ENCODE data around the gene OIP5. TPM values are rescaled to one million over a fixed set of nuclear protein-coding genes. Genes with fewer than 3 reads are reported as not detected.
"Not testable (repeated sequence)": the region's sequence is repeated elsewhere in the genome, so short reads cannot be mapped to it uniquely, and the experiment has no call there.

OIP5 gene
- total and polyA plus RNA-seq, 5 donors from 2014 or later, result 0.94 to 5.0 (median 1.4) TPM

DNA sequence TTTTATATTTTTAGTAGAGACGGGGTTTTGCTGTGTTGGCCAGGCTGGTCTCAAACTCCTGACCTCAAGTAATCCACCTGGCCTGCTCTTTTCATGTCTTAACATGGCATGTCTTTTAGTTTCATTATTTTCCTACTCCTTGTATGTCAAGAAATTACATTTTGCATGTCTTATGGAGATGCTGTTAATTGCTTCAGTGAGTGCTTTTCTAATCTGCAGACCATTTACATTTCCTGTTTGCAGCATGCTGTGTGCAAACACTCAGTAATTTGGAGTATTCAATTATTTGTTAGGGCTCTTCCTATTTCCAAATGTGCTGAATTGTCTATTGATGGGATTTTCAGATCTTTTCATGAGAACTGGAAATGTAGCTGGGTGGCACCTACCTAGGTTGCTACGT lies 31.3 kb downstream of the OIP5 start:
- H3K4me3 ChIP-seq (ENCODE audit: low read depth, low read length); DNase-seq; H3K4me3 Mint-ChIP-seq; H3K4me1 ChIP-seq (ENCODE audit: control insufficient read depth, insufficient read depth, low read length, poor library complexity, severe bottlenecking); ATAC-seq (ENCODE audit: low read depth in 2 of 2); H3K27me3 Mint-ChIP-seq; H3K9me3 Mint-ChIP-seq; H3K27me3 ChIP-seq (ENCODE audit: control insufficient read depth, insufficient read depth, low read length); H3K36me3 Mint-ChIP-seq; H3K9me3 ChIP-seq (ENCODE audit: control insufficient read depth in 2 of 2, low read length in 2 of 2); H3K27ac ChIP-seq (ENCODE audit: insufficient read depth, low read length, poor library complexity, severe bottlenecking): not testable (repeated sequence)
- peaks cover 34% of the 10 kb centered on the region for H3K36me3 ChIP-seq (ENCODE audit: control insufficient read depth, insufficient read depth, low read length)
- Mint-ChIP-seq H3K27ac (peak overlapping the region in 1 of 3 donors; percentile 81), H3K4me1 (peaks cover 10 to 35% (median 26%) of the 10 kb centered on the region in 4 donors)

DNA sequence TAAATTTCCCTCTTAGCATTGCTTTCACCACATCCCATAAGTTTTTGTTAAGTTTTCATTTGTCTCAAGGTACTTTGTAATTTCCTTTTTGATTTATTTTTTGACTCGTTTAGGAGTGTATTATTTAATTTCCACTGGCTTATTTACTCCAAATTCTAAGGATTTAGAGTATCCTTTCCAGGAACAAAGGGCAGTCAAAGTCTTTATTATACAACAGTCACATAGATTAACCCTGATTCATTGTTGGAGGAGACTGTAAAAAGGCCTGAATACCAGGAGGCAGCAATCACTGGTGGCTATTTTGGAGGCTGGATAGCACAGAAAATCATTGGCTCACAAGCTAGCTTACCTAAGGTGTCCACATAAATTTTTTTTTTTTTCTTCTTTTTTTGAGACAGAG lies 39.9 kb downstream of the OIP5 start:
- H3K4me1 ChIP-seq (ENCODE audit: control insufficient read depth, insufficient read depth, low read length, poor library complexity, severe bottlenecking), result peaks cover 14% of the 10 kb centered on the region
- ATAC-seq (ENCODE audit: low read depth in 2 of 2) (no peak), DNase-seq (no peak)
- H3K27me3 ChIP-seq (ENCODE audit: control insufficient read depth, insufficient read depth, low read length), result no peaks in the 10 kb centered on the region
- no peak overlapping the region for H3K27ac ChIP-seq (ENCODE audit: insufficient read depth, low read length, poor library complexity, severe bottlenecking)
- Mint-ChIP-seq H3K4me3 (no peak overlapping the region), H3K27me3 (no peaks in the 10 kb centered on the region), H3K4me1 (peaks cover 10 to 39% (median 22%) of the 10 kb centered on the region in 4 donors), H3K27ac (peak overlapping the region in 1 of 3 donors; percentile 46), H3K9me3 (no peaks in the 10 kb centered on the region), H3K36me3 (peaks cover 9% of the 10 kb centered on the region)
- peaks cover 36% of the 10 kb centered on the region for H3K36me3 ChIP-seq (ENCODE audit: control insufficient read depth, insufficient read depth, low read length)
- no peaks in the 10 kb centered on the region for H3K9me3 ChIP-seq (ENCODE audit: control insufficient read depth in 2 of 2, low read length in 2 of 2)
- no peak overlapping the region for H3K4me3 ChIP-seq (ENCODE audit: low read depth, low read length)

DNA sequence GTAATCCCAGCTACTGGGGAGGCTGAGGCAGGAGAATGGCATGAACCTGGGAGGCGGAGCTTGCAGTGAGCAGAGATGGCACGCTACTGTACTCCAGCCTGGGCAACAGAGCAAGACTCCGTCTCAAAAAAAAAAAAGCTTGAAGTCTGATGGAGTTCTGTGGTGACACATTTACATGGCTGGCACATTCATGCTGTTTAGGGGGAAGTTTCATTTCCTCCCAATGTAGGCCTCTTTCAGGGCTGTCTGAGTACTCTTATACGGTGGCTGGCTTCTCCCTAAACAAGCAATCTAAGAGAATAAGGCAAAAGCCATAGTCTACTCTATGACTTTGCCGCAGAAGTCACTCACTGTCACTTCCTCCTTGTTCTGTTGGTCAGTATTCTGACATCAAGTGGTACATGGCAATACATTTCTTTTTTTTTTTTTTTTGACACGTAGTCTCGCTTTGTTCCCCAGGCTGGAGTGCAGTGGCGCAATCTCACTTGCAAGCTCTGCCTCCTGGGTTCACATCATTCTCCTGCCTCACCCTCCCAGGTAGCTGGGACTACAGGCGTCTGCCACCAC lies 41.2 kb downstream of the OIP5 start:
- H3K4me3 Mint-ChIP-seq, result no peak overlapping the region
- H3K4me1 Mint-ChIP-seq, result peaks cover 10 to 53% (median 32%) of the 10 kb centered on the region in 4 donors
- no peaks in the 10 kb centered on the region for H3K27me3 Mint-ChIP-seq
- H3K4me1 ChIP-seq (ENCODE audit: control insufficient read depth, insufficient read depth, low read length, poor library complexity, severe bottlenecking), result peaks cover 28% of the 10 kb centered on the region
- H3K27ac Mint-ChIP-seq, result peak overlapping the region in 1 of 3 donors; percentile 10
- DNase-seq, result no peak
- H3K4me3 ChIP-seq (ENCODE audit: low read depth, low read length), result no peak overlapping the region
- no peaks in the 10 kb centered on the region for H3K9me3 ChIP-seq (ENCODE audit: control insufficient read depth in 2 of 2, low read length in 2 of 2)
- peaks cover 19% of the 10 kb centered on the region for H3K36me3 Mint-ChIP-seq
- H3K36me3 ChIP-seq (ENCODE audit: control insufficient read depth, insufficient read depth, low read length), result peaks cover 43% of the 10 kb centered on the region
- no peaks in the 10 kb centered on the region for H3K27me3 ChIP-seq (ENCODE audit: control insufficient read depth, insufficient read depth, low read length)
- H3K9me3 Mint-ChIP-seq, result no peaks in the 10 kb centered on the region
- peak; percentile 50 to 59 for ATAC-seq (ENCODE audit: low read depth in 2 of 2)
- no peak overlapping the region for H3K27ac ChIP-seq (ENCODE audit: insufficient read depth, low read length, poor library complexity, severe bottlenecking)

GRCh38 chr15:41289953-41290352 lies 42.4 kb downstream of the OIP5 start:
- Histone ChIP-seq H3K27ac (ENCODE audit: insufficient read depth, low read length, poor library complexity, severe bottlenecking) (no peak overlapping the region), H3K4me1 (ENCODE audit: control insufficient read depth, insufficient read depth, low read length, poor library complexity, severe bottlenecking) (peaks cover 40% of the 10 kb centered on the region), H3K36me3 (ENCODE audit: control insufficient read depth, insufficient read depth, low read length) (peaks cover 47% of the 10 kb centered on the region), H3K4me3 (ENCODE audit: low read depth, low read length) (no peak overlapping the region), H3K27me3 (ENCODE audit: control insufficient read depth, insufficient read depth, low read length) (no peaks in the 10 kb centered on the region), H3K9me3 (ENCODE audit: control insufficient read depth in 2 of 2, low read length in 2 of 2) (no peaks in the 10 kb centered on the region)
- H3K9me3 Mint-ChIP-seq, result no peaks in the 10 kb centered on the region
- peaks cover 28% of the 10 kb centered on the region for H3K36me3 Mint-ChIP-seq
- no peaks in the 10 kb centered on the region for H3K27me3 Mint-ChIP-seq
- peaks cover 8 to 56% (median 39%) of the 10 kb centered on the region in 4 donors for H3K4me1 Mint-ChIP-seq
- H3K4me3 Mint-ChIP-seq, result no peak overlapping the region
- no peak for ATAC-seq (ENCODE audit: low read depth in 2 of 2)
- no peak for DNase-seq
- peak overlapping the region in 1 of 3 donors; percentile 76 for H3K27ac Mint-ChIP-seq

DNA sequence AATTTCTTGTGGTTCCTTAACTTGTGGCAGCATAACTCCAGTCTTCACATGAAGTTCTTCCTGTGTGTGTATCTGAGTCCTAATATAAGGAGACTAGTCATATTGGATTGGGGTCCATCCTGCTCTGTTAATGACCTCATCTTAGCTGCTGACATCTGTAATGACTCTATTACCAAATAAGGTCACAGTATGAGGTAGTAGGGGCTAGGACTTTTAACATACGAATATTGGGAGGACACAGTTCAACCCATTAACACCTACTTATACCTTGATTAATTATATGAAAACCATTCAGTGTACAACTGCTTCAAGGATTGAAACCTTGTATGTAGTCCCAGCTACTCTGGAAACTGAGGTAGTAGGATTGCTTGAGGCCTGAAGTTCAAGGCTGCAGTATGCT lies 43.9 kb downstream of the OIP5 start:
- Mint-ChIP-seq H3K4me1 (peaks cover 12 to 59% (median 37%) of the 10 kb centered on the region in 4 donors), H3K27ac (peak overlapping the region in 2 of 3 donors; percentile 44 to 76), H3K36me3 (peaks cover 29% of the 10 kb centered on the region), H3K27me3 (peaks cover 5% of the 10 kb centered on the region), H3K4me3 (peak overlapping the region in 3 of 4 donors; percentile 34 to 76 (median 44)), H3K9me3 (no peaks in the 10 kb centered on the region)
- Histone ChIP-seq H3K9me3 (ENCODE audit: control insufficient read depth in 2 of 2, low read length in 2 of 2) (no peaks in the 10 kb centered on the region), H3K36me3 (ENCODE audit: control insufficient read depth, insufficient read depth, low read length) (peaks cover 40% of the 10 kb centered on the region), H3K27ac (ENCODE audit: insufficient read depth, low read length, poor library complexity, severe bottlenecking) (no peak overlapping the region), H3K4me1 (ENCODE audit: control insufficient read depth, insufficient read depth, low read length, poor library complexity, severe bottlenecking) (peaks cover 47% of the 10 kb centered on the region), H3K27me3 (ENCODE audit: control insufficient read depth, insufficient read depth, low read length) (no peaks in the 10 kb centered on the region), H3K4me3 (ENCODE audit: low read depth, low read length) (no peak overlapping the region)
- DNase-seq, result no peak
- ATAC-seq (ENCODE audit: low read depth in 2 of 2), result no peak

- ATAC-seq (ENCODE audit: low read depth in 2 of 2) (no peak), DNase-seq (peak in 1 of 3 donors; percentile 21)
- Histone ChIP-seq H3K27ac (ENCODE audit: insufficient read depth, low read length, poor library complexity, severe bottlenecking) (peak overlapping the region; percentile 16), H3K4me1 (ENCODE audit: control insufficient read depth, insufficient read depth, low read length, poor library complexity, severe bottlenecking) (peaks cover 56% of the 10 kb centered on the region), H3K36me3 (ENCODE audit: control insufficient read depth, insufficient read depth, low read length) (peaks cover 33% of the 10 kb centered on the region), H3K4me3 (ENCODE audit: low read depth, low read length) (peak overlapping the region; percentile 38), H3K9me3 (ENCODE audit: control insufficient read depth in 2 of 2, low read length in 2 of 2) (no peaks in the 10 kb centered on the region), H3K27me3 (ENCODE audit: control insufficient read depth, insufficient read depth, low read length) (no peaks in the 10 kb centered on the region)
- H3K36me3 Mint-ChIP-seq, result peaks cover 29% of the 10 kb centered on the region
- H3K4me3 Mint-ChIP-seq, result peak overlapping the region in 3 of 4 donors; percentile 21 to 81 (median 59)
- H3K27ac Mint-ChIP-seq, result peak overlapping the region in 1 of 3 donors; percentile 48
- H3K4me1 Mint-ChIP-seq, result peaks cover 14 to 66% (median 40%) of the 10 kb centered on the region in 4 donors
- no peaks in the 10 kb centered on the region for H3K9me3 Mint-ChIP-seq
- peaks cover 5% of the 10 kb centered on the region for H3K27me3 Mint-ChIP-seq
Measured at GRCh38 chr15:41286665-41287333, 45.6 kb downstream of the OIP5 start.

DNA sequence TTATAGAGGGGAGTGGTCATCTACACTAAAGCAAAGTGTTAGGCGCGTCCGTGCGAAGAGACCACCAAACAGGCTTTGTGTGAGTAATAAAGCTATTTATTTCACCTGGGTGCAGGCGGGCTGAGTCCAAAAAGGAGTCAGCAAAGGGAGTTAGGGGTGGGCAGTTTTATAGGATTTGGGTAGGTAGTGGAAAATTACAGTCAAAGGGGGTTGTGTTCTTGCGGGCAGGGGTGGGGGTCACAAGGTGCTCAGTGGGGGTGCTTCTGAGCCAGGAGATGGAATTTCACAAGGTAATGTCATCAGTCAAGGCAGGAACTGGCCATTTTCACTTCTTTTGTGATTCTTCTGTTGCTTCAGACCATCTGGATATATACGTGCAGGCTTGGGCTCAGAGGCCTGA lies 47.1 kb downstream of the OIP5 start:
- peaks cover 56% of the 10 kb centered on the region for H3K4me1 ChIP-seq (ENCODE audit: control insufficient read depth, insufficient read depth, low read length, poor library complexity, severe bottlenecking)
- DNase-seq, result peak in 1 of 3 donors; percentile 28
- no peak for ATAC-seq (ENCODE audit: low read depth in 2 of 2)
- Mint-ChIP-seq H3K4me3 (peak overlapping the region; percentile 87 to 97 (median 96)), H3K27ac (peak overlapping the region; percentile 98 to 99 (median 99)), H3K27me3 (peaks cover 5% of the 10 kb centered on the region), H3K36me3 (peaks cover 29% of the 10 kb centered on the region), H3K4me1 (peaks cover 10 to 61% (median 40%) of the 10 kb centered on the region in 4 donors), H3K9me3 (no peaks in the 10 kb centered on the region)
- H3K27me3 ChIP-seq (ENCODE audit: control insufficient read depth, insufficient read depth, low read length), result no peaks in the 10 kb centered on the region
- peak overlapping the region; percentile 95 for H3K4me3 ChIP-seq (ENCODE audit: low read depth, low read length)
- peaks cover 30% of the 10 kb centered on the region for H3K36me3 ChIP-seq (ENCODE audit: control insufficient read depth, insufficient read depth, low read length)
- peak overlapping the region; percentile 92 for H3K27ac ChIP-seq (ENCODE audit: insufficient read depth, low read length, poor library complexity, severe bottlenecking)
- no peaks in the 10 kb centered on the region for H3K9me3 ChIP-seq (ENCODE audit: control insufficient read depth in 2 of 2, low read length in 2 of 2)

Data from CD4-positive, CD25-positive, alpha-beta regulatory T cell (primary cell).